IPS DF 6.9 (cell line): ENCODE results near the gene DEFB114.

Experiments
- DNase-seq: peaks from one replicate; pipeline ENCODE4 v3.0.0-alpha.2; 2013; ENCODE audit warnings: low read depth, low spot score
- H3K27ac ChIP-seq: one replicate; pipeline ENCODE4 v1.5.1; 2013; ENCODE audit warnings: low read length, control low read depth
- H3K27me3 ChIP-seq: 2 replicates; pipeline ENCODE4 v1.6.1; 2013; ENCODE audit warnings: mild to moderate bottlenecking, low read length; ENCODE audit not compliant: control insufficient read depth, insufficient read depth
- H3K36me3 ChIP-seq: 2 replicates; pipeline ENCODE4 v1.6.1; 2013; ENCODE audit warnings: low read length; ENCODE audit not compliant: control insufficient read depth, insufficient read depth
- H3K4me1 ChIP-seq: 2 replicates; pipeline ENCODE4 v1.6.1; 2013; ENCODE audit warnings: low read length; ENCODE audit not compliant: control insufficient read depth, insufficient read depth
- H3K4me3 ChIP-seq: 2 replicates; pipeline ENCODE4 v1.5.1; 2013; ENCODE audit warnings: mild to moderate bottlenecking, low read length
- H3K9me3 ChIP-seq: 2 replicates; pipeline ENCODE4 v1.6.1; 2013; ENCODE audit warnings: low read length, inconsistent platforms; ENCODE audit not compliant: control insufficient read depth, insufficient read depth
- WGBS: extraction: QIAGEN DNeasy Blood & Tissue Kit; methylation state at CpG from one replicate; pipeline ENCODE4 v1.1.7; 2013; ENCODE audit warnings: mixed read lengths, missing lambda C conversion rate; ENCODE audit not compliant: insufficient read length, insufficient coverage; 5-methylcytosine and 5-hydroxymethylcytosine counted together

DEFB114 gene

GRCh38 chr6:49964064-49964463 lies at the start of gene DEFB114:
Gene DEFB114 (minus strand): TSS chr6:49964164. CDS start chr6:49964105, 59 bp downstream.
- DNase-seq = no peak
- Histone ChIP-seq H3K9me3 (no peaks in the 10 kb centered on the region), H3K27me3 (no peaks in the 10 kb centered on the region), H3K4me3 (no peak within 1 kb of the TSS), H3K36me3 (no peaks in the 10 kb centered on the region), H3K4me1 (no peaks in the 10 kb centered on the region), H3K27ac (no peak within 1 kb of the TSS)
- no CpG with 5 or more reads among the region's 2 CpGs for WGBS

GRCh38 chr6:50007819-50008218 lies 43.9 kb upstream of the DEFB114 start:
- DNase-seq = no peak
- H3K4me1 ChIP-seq = no peaks in the 10 kb centered on the region
- no peak overlapping the region for H3K4me3 ChIP-seq
- WGBS = no CpG with 5 or more reads among the region's 3 CpGs
- no peaks in the 10 kb centered on the region for H3K9me3 ChIP-seq
- no peaks in the 10 kb centered on the region for H3K27me3 ChIP-seq
- no peak overlapping the region for H3K27ac ChIP-seq
- no peaks in the 10 kb centered on the region for H3K36me3 ChIP-seq

- DNase-seq = no peak
- Histone ChIP-seq H3K9me3 (no peaks in the 10 kb centered on the region), H3K27me3 (no peaks in the 10 kb centered on the region), H3K27ac (no peak overlapping the region), H3K4me3 (no peak overlapping the region), H3K36me3 (no peaks in the 10 kb centered on the region), H3K4me1 (no peaks in the 10 kb centered on the region)
- no CpG with 5 or more reads among the region's 3 CpGs for WGBS
These were observed 39.2 kb upstream of the DEFB114 start for GRCh38 chr6:50003139-50003538.

- Histone ChIP-seq H3K27ac (no peak overlapping the region), H3K9me3 (no peaks in the 10 kb centered on the region), H3K36me3 (no peaks in the 10 kb centered on the region), H3K27me3 (no peaks in the 10 kb centered on the region), H3K4me3 (no peak overlapping the region), H3K4me1 (no peaks in the 10 kb centered on the region)
- DNase-seq = no peak
These were observed 31.3 kb upstream of the DEFB114 start for GRCh38 chr6:49995278-49995677.

GRCh38 chr6:49988900-49989299 lies 24.9 kb upstream of the DEFB114 start:
- no CpG with 5 or more reads among the region's 2 CpGs for WGBS
- Histone ChIP-seq H3K36me3 (no peaks in the 10 kb centered on the region), H3K27ac (no peak overlapping the region), H3K9me3 (no peaks in the 10 kb centered on the region), H3K4me3 (no peak overlapping the region), H3K4me1 (no peaks in the 10 kb centered on the region), H3K27me3 (no peaks in the 10 kb centered on the region)
- DNase-seq = no peak

GRCh38 chr6:49987749-49988148 lies 23.8 kb upstream of the DEFB114 start:
- no peak for DNase-seq
- Histone ChIP-seq H3K4me3 (no peak overlapping the region), H3K27ac (no peak overlapping the region), H3K9me3 (no peaks in the 10 kb centered on the region), H3K27me3 (no peaks in the 10 kb centered on the region), H3K4me1 (no peaks in the 10 kb centered on the region), H3K36me3 (no peaks in the 10 kb centered on the region)
- no CpG with 5 or more reads among the region's 2 CpGs for WGBS

- WGBS = no CpG with 5 or more reads among the region's 1 CpG
- no peak overlapping the region for H3K4me3 ChIP-seq
- no peak for DNase-seq
- no peaks in the 10 kb centered on the region for H3K27me3 ChIP-seq
- no peaks in the 10 kb centered on the region for H3K9me3 ChIP-seq
- no peaks in the 10 kb centered on the region for H3K4me1 ChIP-seq
- no peaks in the 10 kb centered on the region for H3K36me3 ChIP-seq
- H3K27ac ChIP-seq = no peak overlapping the region
These were observed 22.6 kb upstream of the DEFB114 start for GRCh38 chr6:49986551-49986950.

- DNase-seq = no peak
- no peaks in the 10 kb centered on the region for H3K36me3 ChIP-seq
- no peak overlapping the region for H3K27ac ChIP-seq
- no peaks in the 10 kb centered on the region for H3K27me3 ChIP-seq
- H3K9me3 ChIP-seq = no peaks in the 10 kb centered on the region
- no peaks in the 10 kb centered on the region for H3K4me1 ChIP-seq
- no CpG with 5 or more reads among the region's 2 CpGs for WGBS
- no peak overlapping the region for H3K4me3 ChIP-seq
These were observed 18.1 kb upstream of the DEFB114 start for GRCh38 chr6:49982046-49982445.

- Histone ChIP-seq H3K4me1 (no peaks in the 10 kb centered on the region), H3K9me3 (no peaks in the 10 kb centered on the region), H3K4me3 (no peak overlapping the region), H3K36me3 (no peaks in the 10 kb centered on the region), H3K27ac (no peak overlapping the region), H3K27me3 (no peaks in the 10 kb centered on the region)
- WGBS = no CpG with 5 or more reads among the region's 1 CpG
- DNase-seq = no peak
These were observed 16.9 kb upstream of the DEFB114 start for GRCh38 chr6:49980898-49981297.

- no peaks in the 10 kb centered on the region for H3K9me3 ChIP-seq
- no peak for DNase-seq
- H3K27me3 ChIP-seq = no peaks in the 10 kb centered on the region
- H3K36me3 ChIP-seq = no peaks in the 10 kb centered on the region
- H3K27ac ChIP-seq = no peak overlapping the region
- no peak overlapping the region for H3K4me3 ChIP-seq
- no CpG with 5 or more reads among the region's 4 CpGs for WGBS
- no peaks in the 10 kb centered on the region for H3K4me1 ChIP-seq
These were observed 15.6 kb upstream of the DEFB114 start for GRCh38 chr6:49979584-49979983.

GRCh38 chr6:49978332-49979226 lies 14.6 kb upstream of the DEFB114 start:
- no peaks in the 10 kb centered on the region for H3K36me3 ChIP-seq
- DNase-seq = no peak
- H3K9me3 ChIP-seq = no peaks in the 10 kb centered on the region
- H3K27ac ChIP-seq = no peak overlapping the region
- H3K4me3 ChIP-seq = no peak overlapping the region
- H3K27me3 ChIP-seq = no peaks in the 10 kb centered on the region
- no CpG with 5 or more reads among the region's 3 CpGs for WGBS
- H3K4me1 ChIP-seq = no peaks in the 10 kb centered on the region
